Measurements from ENCODE around the gene YWHAE. TPM values are rescaled to one million over a fixed set of nuclear protein-coding genes. Genes with fewer than 3 reads are reported as not detected.

YWHAE gene
- total and polyA plus RNA-seq, 2 of the 4 experiments (the other 2 are of a cell fraction), result 358 to 774 TPM

- no TSS peak for BruUV-seq (replicated peaks)
- in situ Hi-C loops (cut with MboI; ENCODE audit: low sequenced_read_pairs), result no loop called here
- Histone ChIP-seq H4K8ac (ENCODE audit: low read depth in 2 of 2, low read length in 2 of 2) (no peak overlapping the region), H4K91ac (ENCODE audit: insufficient read depth, low read depth, low read length) (no peak overlapping the region), H2AFZ (replicated peaks; ENCODE audit: low read length, poor library complexity) (no peak overlapping the region), H3K9me1 (ENCODE audit: insufficient read depth, low read length) (no peaks in the 10 kb centered on the region), H4K20me1 (ENCODE audit: insufficient read depth, low read length) (no peaks in the 10 kb centered on the region), H2AK9ac (replicated peaks; ENCODE audit: low read depth, low read length, poor library complexity) (no peak overlapping the region), H3K56ac (ENCODE audit: extremely low read depth, insufficient read depth, low read length) (no peak overlapping the region), H4K5ac (ENCODE audit: low read depth, low read length) (no peak overlapping the region), H3K79me1 (ENCODE audit: low read depth in 1 of 2, low read length in 2 of 2) (no peaks in the 10 kb centered on the region), H2BK15ac (ENCODE audit: low read depth, low read length) (no peak overlapping the region), H2BK5ac (ENCODE audit: low read depth, low read length, poor library complexity, severe bottlenecking) (no peak overlapping the region), H3K9ac (ENCODE audit: low read depth, low read length) (no peak overlapping the region), H3K4me1 (ENCODE audit: control insufficient read depth, insufficient read depth, low read length) (no peaks in the 10 kb centered on the region), H3K4me3 (ENCODE audit: insufficient read depth, low read depth, low read length) (no peak overlapping the region), H3K36me3 (ENCODE audit: control insufficient read depth, insufficient read depth, low read length) (no peaks in the 10 kb centered on the region), H3K18ac (ENCODE audit: low read depth, low read length) (no peak overlapping the region), H2BK120ac (ENCODE audit: low read depth, low read length) (no peak overlapping the region), H3K14ac (replicated peaks; ENCODE audit: low read depth, low read length) (no peak overlapping the region), H2AK5ac (ENCODE audit: low read depth, low read length) (no peak overlapping the region), H3K9me3 (ENCODE audit: control insufficient read depth, insufficient read depth, low read length) (no peaks in the 10 kb centered on the region), H3K4me2 (ENCODE audit: low read depth, low read length) (no peak overlapping the region), H3K23ac (ENCODE audit: low read depth, low read length) (no peak overlapping the region), H3K27me3 (ENCODE audit: control insufficient read depth, insufficient read depth, low read length) (peaks cover 6% of the 10 kb centered on the region; the same call in 1 of the 2 replicates), H3K27ac (ENCODE audit: insufficient read depth, low read length) (no peak overlapping the region), H3K4ac (ENCODE audit: low read depth, low read length) (no peak overlapping the region), H2BK20ac (ENCODE audit: low read depth, low read length) (no peak overlapping the region)
- DNase-seq, result no peak
- intact Hi-C loops (cut with micrococcal nuclease), result no loop called here
- CTCF ChIA-PET, result no interaction called here
- POLR2A ChIA-PET (ENCODE audit: unreplicated experiment), result no interaction called here
- no peak for ATAC-seq (ENCODE audit: low read depth)
- dilution Hi-C loops (cut with HindIII; ENCODE audit: low sequenced_read_pairs, unreplicated experiment), result no loop called here
- TF ChIP-seq BHLHE40 (IDR thresholded peaks at IDR 0.05; ENCODE audit: low read depth, low read length), result no peak
- no peak for TF ChIP-seq POLR2A (IDR thresholded peaks at IDR 0.05; ENCODE audit: low read depth, low read length)
- TF ChIP-seq RCOR1 (IDR thresholded peaks at IDR 0.05; ENCODE audit: insufficient replicate concordance, low read length), result no peak
- WGBS, 2 experiments (ENCODE audit: extremely low coverage in 2 of 2, insufficient read length in 1 of 2), result 90% methylated on average over 21 of the region's 27 CpGs; no CpG with 5 or more reads in 1 of the 2 experiments
Measured at GRCh38 chr17:1324201-1324771, 75.7 kb downstream of the YWHAE start.
